GM12864 (cell line): Measurements from ENCODE around the gene UPK2.
A peak's percentile ranks its signal among the peaks of the same experiment; 100 is the strongest.
"Not testable (repeated sequence)": the region's sequence is repeated elsewhere in the genome, so short reads cannot be mapped to it uniquely, and the experiment has no call there.

Experiments used
- DNase-seq: peaks from one replicate; pipeline ENCODE4 v3.0.0-alpha.2; 2011; ENCODE audit warnings: low read depth
- H3K4me3 ChIP-seq: 2 replicates; pipeline ENCODE4 v1.5.1; 2011; ENCODE audit warnings: mild to moderate bottlenecking, low read depth, low read length, control low read depth
- TF ChIP-seq, protein P1 (sequence below): IDR thresholded peaks from 2 replicates; pipeline ENCODE4 v1.5.1; 2011; ENCODE audit warnings: low read depth, mild to moderate bottlenecking, moderate library complexity, low read length, control low read depth, inconsistent platforms; ENCODE audit errors: missing control alignments

The UPK2 gene

GRCh38 chr11:118979434-118979833 is 23.3 kb downstream of the UPK2 start:
- TF ChIP-seq, protein P1, sequence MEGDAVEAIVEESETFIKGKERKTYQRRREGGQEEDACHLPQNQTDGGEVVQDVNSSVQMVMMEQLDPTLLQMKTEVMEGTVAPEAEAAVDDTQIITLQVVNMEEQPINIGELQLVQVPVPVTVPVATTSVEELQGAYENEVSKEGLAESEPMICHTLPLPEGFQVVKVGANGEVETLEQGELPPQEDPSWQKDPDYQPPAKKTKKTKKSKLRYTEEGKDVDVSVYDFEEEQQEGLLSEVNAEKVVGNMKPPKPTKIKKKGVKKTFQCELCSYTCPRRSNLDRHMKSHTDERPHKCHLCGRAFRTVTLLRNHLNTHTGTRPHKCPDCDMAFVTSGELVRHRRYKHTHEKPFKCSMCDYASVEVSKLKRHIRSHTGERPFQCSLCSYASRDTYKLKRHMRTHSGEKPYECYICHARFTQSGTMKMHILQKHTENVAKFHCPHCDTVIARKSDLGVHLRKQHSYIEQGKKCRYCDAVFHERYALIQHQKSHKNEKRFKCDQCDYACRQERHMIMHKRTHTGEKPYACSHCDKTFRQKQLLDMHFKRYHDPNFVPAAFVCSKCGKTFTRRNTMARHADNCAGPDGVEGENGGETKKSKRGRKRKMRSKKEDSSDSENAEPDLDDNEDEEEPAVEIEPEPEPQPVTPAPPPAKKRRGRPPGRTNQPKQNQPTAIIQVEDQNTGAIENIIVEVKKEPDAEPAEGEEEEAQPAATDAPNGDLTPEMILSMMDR = no peak
- no peak for DNase-seq
- no peak overlapping the region for H3K4me3 ChIP-seq

GRCh38 chr11:118980191-118980881 is 24.2 kb downstream of the UPK2 start:
- TF ChIP-seq, protein P1 = no peak
- H3K4me3 ChIP-seq = no peak overlapping the region
- DNase-seq = no peak

DNA sequence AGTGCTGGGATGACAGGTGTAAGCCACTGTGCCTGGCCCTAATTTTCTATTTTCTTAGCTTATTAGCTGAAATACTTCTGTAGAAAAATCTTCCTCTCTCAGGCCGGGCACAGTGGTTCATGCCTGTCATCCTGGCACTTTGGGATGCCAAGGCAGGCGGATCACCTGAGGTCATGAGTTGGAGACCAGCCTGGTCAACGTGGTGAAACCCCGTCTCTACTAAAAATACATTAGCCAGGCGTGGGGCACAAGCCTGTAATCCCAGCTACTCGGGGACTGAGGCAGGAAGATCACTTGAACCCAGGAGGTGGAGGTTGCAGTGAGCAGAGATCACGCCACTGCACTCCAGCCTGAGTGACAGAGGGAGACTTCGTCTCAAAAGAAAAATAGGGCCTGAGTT is 28.2 kb downstream of the UPK2 start:
- H3K4me3 ChIP-seq, DNase-seq: not testable (repeated sequence)

DNA sequence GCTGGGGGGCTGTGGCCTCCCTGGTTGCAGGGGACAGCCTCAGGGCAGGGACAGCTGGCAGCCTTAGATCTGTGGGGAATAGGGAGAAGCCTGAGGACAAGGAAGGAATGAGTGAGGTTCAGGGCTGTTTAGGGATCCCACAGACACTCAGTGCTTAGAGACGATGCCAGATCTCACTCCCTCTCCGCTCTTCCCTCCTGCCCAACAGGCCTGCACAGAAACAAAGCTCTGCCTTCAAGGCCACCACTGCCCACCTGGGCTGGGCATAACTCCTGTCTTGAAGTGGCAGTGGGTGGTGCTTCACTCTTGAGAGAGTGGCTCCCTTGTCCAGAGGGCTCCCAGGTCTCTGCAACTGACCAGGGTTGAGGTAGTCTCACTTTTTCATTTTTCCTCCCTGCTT is 28.7 kb downstream of the UPK2 start:
- DNase-seq = no peak
- TF ChIP-seq, protein P1 = no peak
- H3K4me3 ChIP-seq = no peak overlapping the region

- TF ChIP-seq, protein P1 = no peak
- no peak overlapping the region for H3K4me3 ChIP-seq
- no peak for DNase-seq
These were observed 32.2 kb downstream of the UPK2 start for GRCh38 chr11:118988280-118988679.

- not testable (repeated sequence) for H3K4me3 ChIP-seq, DNase-seq
These were observed 35.5 kb downstream of the UPK2 start for GRCh38 chr11:118991486-118992038.

- peak; percentile 26 for DNase-seq
- TF ChIP-seq, protein P1 = peak; percentile 59
- H3K4me3 ChIP-seq = peak overlapping the region; percentile 64
These were observed 41.0 kb downstream of the UPK2 start for GRCh38 chr11:118996926-118997626.
